ENCODE measurements around the gene CSTF3.
"Not testable (repeated sequence)": the region's sequence is repeated elsewhere in the genome, so short reads cannot be mapped to it uniquely, and the experiment has no call there.

The CSTF3 gene

GRCh38 chr11:33161120-33162005, at the start of gene CSTF3:
CSTF3 (minus strand) TSS chr11:33161480; CDS start chr11:33161325, 155 bp downstream.
- peak; percentile 99 for DNase-seq

GRCh38 chr11:33208150-33208549, 46.9 kb upstream of the CSTF3 start:
- no peak for DNase-seq

- DNase-seq, result no peak
Observed at GRCh38 chr11:33207408-33207985, 46.2 kb upstream of the CSTF3 start.

- DNase-seq, result no peak
Observed at GRCh38 chr11:33197915-33198727, 36.8 kb upstream of the CSTF3 start.

GRCh38 chr11:33195462-33196173, 34.3 kb upstream of the CSTF3 start:
- no peak for DNase-seq

DNA sequence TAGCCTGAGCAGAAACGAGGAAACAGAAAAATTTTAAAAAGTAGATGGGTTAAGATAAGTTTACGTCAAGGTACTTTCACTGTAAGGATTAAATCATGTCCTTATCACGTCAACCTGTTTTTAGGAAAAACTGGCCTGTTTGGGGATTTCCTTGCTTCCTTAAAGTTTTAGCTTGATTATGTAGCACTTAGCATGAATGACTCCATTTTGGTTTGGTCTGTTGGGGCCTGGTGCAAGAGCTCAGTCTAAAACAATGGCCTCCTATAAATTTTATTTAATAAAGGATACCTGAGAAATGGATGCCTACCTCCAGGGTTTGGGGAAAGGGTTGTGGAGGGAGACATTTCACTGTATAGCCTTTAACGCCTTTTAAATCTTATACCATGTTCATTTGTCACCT, 33.2 kb upstream of the CSTF3 start:
- no peak for DNase-seq

- DNase-seq, result no peak
Observed at GRCh38 chr11:33191467-33191866, 30.2 kb upstream of the CSTF3 start.

DNA sequence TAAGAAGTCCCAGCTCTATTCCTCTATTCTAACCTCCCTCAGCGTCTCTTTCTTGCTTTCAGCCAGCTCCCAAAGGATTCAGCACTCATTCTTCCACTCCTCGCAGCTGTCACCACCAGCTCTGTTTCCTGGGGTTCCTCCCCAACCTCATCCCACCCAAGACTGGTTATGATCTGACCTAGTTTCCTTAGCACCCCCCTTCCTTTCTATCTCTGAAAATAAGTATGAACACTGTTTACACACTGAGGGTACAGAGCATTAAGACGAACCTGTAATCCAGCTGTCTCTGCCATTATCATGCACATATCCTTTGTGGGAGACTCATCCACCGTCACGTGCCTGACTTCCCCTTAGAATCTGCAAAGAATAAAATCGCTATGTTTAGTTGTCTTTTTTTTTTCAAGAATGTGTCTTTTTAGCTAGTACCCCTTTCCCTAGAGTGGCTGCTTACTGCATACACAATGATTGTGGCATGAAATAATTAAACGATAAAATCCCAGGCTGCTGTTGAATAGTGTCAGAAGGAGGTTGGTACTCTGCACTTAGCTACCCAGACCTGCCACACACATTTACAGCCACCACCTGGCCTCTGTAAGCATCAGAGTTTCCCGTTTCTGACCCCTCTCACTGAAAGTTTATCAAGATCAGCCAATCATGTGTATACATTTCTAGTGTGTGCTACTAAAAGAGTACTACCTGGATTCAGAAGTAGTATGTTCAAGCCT, 26.9 kb upstream of the CSTF3 start:
- DNase-seq, result no peak

GRCh38 chr11:33185756-33186155, 24.5 kb upstream of the CSTF3 start:
- DNase-seq, result no peak

DNA sequence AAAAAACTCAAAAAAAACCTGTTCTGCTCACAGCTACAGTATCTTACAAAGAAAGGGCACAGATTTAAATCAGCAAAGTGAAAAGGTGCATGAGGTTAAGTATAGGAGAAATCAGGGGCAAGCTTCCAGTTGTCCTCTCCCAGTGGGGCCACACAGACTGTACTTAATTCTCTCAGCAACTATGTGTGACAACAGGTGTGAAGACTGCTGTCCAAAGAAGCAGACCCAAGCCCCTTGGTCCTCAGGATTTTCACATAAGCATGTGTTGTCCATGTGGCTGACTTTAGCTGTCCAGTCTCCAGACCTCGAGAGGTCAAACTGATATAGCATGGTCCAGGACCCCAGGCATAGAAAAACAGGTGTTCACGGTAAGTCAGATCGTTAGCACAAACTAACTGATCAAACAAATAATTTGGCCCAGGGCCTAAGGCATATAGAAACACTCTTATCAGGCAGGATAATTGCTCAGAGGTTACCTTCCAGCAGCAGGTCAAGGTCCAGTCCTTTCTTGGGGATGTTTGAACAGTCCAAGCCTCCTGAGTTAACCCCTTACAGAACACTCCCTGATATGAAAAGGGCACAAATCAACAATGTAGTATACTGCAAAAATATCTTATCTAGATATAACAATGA, 21.1 kb upstream of the CSTF3 start:
- DNase-seq, result no peak

DNA sequence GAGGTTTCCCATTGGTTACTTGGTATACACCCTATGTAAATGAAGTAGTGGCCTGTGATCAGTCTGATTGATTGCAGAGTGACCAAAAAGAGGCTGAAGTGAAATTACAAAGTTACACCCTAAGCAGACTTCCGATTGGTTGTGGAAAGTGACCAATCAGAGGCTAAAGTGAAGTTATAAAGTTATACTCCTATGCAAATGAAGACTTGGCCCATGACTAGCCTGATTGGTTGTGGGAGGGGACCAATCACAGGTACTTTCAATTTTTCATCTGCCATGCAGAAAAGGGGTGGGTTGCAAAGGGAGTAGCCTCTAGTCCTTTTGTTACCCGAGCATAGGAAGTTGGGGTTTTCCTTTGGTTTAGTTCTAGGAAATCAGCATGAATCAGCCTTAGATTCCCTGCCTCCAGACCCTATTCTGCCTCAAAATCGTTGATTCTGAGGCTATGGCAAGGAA, 18.1 kb upstream of the CSTF3 start:
- no peak for DNase-seq

GRCh38 chr11:33178443-33179180, 17.3 kb upstream of the CSTF3 start:
- no peak for DNase-seq

GRCh38 chr11:33177676-33178336, 16.5 kb upstream of the CSTF3 start:
- DNase-seq, result no peak

GRCh38 chr11:33176760-33177159, 15.5 kb upstream of the CSTF3 start:
- not testable (repeated sequence) for DNase-seq

DNA sequence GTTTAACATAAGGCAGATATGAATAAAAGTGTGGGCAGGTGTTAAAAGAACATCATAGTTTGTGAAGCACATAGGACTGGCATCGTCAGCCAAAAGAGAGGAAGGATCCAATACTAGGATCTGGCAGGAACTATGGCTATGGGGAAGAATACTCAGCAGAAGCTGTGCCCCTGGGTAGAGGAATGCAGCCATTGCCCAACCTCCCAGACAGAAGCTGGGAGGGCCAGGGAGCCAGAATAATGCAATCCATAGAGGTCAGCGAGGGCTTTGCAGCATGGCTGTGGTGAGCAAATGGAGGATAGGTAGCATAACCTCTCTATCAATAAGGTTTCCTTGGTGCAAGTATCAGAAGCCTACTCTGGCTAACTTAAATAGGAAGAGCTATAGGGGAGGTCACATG, 11.7 kb upstream of the CSTF3 start:
- no peak for DNase-seq

DNA sequence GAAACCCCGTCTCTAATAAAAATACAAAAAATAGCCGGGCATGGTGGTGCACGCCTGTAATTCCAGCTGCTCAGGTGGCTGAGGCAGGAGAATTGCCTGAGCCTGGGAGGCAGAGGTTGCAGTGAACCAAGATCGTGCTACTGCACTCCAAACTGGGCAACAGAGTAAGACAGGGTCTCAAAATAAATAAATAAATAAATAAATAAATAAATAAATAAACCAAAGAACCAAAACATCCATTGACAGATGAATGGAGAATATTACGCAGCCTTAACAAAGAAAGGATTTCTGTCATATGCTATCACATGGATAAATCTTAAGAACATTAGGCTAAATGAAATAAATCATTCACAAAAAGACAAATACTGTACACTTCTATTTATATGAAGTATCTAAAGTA, 11.1 kb upstream of the CSTF3 start:
- no peak for DNase-seq

- no peak for DNase-seq
Observed at GRCh38 chr11:33171251-33171650, 10.0 kb upstream of the CSTF3 start.

DNA sequence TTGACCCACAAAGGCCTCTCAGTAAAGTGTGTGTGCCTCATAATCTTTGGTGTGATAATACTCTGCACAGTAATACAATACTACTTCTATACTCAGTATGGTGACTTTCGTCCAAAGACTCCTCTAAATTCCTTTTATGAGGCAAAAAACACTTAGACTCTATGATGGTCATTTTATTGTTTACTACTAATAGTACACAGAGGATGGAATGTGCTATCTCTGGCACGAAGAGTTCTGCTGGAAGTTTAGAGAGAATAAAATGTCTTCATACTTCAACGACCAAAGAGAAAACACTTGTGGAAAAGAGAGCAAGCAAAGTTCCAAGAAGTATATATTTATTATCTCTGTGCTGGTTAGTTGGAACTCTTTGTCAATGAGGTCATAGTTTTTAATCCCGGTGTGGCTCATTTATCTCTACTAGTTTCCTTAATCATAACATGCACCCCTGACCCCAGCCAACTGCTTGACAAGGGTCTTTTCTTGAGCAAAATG, 7.5 kb upstream of the CSTF3 start:
- DNase-seq, result no peak

GRCh38 chr11:33162831-33163230, 1.6 kb upstream of the CSTF3 start:
- no peak for DNase-seq

DNA sequence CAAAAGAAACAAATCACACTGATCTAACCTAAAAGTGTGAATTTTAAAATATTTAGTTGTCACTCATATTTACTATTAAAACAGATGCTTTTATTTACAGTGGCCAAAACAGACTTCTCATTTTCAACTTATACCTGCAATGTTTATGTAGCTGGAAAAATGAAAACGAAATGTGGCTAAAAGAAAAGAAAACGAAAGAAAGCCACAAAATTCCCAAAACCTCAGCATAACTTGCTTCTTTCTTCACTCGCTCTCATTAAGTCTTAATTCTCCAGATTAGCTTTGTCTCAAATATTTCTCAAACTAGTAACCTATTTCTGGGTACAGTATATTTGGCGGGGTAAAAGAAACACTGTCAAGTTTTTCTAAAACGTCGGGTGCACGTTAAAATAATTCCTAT, 693 bp downstream of the CSTF3 start:
- DNase-seq, result no peak

All from NCI-H1105 (cell line).